SKM-1 treated with dmso at 0.1 percent for 144 hours (cell line): ENCODE data around the gene ICE2.
A peak's percentile ranks its signal among the peaks of the same experiment; 100 is the strongest.

Experiments used
- DNase-seq: peaks from one replicate; lab custom pipeline; 2025; ENCODE audit not compliant: unreplicated experiment; lab: John Stamatoyannopoulos, UW

ICE2 gene

DNA sequence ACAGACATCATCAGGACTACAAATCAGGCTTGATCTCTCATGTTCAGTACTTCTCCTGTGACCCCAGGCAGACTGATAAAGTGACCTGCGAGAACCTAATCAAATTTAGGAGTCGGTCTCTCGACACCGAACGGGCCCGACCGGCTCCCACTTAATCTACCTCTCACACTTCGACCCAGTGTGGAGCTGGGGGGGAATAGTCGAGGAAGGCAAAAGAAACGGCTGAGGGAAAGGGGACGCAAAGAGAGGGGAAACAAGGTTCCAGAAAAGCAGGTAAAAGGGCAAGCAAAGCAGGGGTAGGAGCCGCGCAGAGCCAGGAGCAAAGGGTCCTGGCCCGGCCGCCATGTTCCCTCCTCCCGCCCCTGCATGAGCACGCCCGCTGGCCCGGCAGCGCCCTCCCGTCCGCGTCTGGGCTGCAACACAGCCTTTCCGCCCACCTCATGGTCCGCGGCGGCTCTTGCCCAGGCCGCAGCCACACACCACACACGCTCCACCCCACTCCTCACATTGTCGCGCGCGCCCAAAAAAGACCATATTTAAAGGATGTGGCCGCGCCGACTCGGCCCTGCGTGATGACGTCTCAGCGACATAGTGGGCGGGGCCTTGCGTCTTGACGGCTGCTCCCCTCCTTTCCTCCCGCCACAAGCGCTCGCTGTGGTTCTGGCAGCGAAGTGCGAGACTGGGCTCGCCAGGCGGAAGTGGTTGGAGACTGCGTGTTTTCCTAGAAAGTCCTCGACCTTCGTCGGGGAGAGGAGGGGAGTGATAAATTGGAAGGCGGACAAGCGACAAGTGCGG is at the start of gene ICE2:
ICE2 (minus strand) TSS at position 577 of the 795 bp plus-strand sequence. CDS start 1,165 bp downstream, outside the sequence.
- DNase-seq = peak; percentile 95

DNA sequence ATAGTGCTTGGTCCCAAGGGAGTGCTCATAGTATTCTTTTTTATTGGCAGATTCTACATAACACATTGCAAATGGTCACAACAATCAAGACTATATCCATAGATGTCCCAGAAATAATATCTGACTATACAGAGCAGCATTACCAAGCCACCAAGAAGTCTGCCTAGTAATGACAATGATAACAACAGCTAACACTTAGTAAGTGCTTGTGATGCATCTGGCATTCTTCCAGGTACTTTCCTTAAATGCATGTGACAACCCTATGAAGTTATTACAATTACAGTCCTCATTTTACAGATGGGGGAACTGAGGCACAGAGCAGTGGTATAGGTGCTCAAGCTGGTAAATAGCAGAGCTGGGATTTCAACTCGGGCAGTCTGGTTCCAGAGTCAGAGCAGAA is 49.6 kb upstream of the ICE2 start:
- no peak for DNase-seq

DNA sequence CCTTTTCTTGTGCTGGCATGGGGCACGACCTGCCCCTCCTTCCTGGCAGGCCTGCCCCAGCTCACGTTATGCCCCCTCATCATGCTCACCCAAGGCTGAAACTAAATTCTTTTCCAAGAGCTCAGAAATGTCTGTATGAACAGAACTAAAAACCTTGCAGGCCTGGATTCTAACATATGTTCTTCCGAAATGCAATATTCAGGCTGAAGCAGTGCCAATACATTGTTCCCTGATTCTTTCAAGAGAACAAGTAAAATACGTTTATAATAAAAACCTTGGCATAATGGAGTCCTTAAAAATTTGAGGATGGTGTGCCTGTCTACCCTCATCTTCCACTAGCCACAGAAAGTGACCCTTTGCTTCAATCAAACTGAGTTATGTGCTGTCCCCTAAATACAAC is 48.5 kb upstream of the ICE2 start:
- DNase-seq = no peak

DNA sequence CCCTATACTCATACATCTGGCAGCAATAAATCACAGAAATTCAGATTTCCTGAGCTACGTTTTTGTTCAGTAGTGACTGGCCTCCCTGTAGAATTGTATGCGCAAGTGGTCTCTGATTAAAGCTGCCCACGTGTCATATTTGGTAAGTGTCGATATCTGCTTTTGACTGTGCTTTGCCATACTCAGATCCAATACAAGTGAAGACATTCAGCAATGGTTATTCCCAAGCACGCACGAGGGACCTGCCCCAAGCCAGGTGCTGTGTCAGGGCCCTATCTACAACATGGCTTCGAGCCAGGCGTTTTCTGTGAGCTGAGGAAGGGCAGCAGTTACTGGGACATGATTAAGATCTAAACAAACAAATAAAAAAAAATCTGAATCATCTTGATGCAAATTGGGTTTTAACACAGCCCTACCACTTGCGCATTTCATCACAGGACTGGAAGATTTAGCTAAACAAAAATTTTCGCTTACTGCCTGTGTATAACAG is 47.2 kb upstream of the ICE2 start:
- DNase-seq = no peak

DNA sequence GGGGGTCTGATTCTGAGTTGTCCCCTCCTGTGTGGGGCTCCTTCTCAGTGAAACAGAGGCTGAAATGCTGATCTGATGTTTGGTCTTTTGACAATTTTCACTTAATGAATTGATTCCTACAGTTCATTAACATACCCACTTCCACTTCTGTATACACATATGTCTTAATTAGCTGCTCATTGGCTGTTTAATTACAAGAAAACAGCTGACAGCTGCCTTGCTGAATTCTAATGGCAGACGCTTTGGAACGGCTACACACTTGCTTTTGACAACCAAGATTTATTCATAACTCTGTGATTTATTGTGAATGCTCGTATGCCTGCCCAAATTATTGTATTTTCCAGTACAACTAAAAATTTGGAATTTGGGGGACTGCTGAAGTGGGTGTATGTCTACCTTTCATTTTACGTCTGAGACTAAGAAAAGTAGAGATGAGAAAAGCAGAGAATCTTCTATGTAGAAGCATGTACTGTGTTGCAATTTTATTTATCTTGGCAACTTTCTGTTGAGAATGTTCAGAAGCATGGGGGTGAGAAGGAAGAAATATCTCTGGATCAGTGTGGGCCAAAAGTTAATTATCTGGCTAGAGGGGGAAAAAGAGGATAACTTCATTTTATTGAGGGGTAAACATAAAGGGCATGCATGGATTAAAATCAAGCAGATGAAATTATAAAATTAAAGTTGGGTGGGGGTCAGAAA is 46.5 kb upstream of the ICE2 start:
- DNase-seq = no peak

GRCh38 chr15:60523056-60523455 is 44.1 kb upstream of the ICE2 start:
- no peak for DNase-seq

GRCh38 chr15:60520825-60521368 is 42.0 kb upstream of the ICE2 start:
- DNase-seq = peak; percentile 41

DNA sequence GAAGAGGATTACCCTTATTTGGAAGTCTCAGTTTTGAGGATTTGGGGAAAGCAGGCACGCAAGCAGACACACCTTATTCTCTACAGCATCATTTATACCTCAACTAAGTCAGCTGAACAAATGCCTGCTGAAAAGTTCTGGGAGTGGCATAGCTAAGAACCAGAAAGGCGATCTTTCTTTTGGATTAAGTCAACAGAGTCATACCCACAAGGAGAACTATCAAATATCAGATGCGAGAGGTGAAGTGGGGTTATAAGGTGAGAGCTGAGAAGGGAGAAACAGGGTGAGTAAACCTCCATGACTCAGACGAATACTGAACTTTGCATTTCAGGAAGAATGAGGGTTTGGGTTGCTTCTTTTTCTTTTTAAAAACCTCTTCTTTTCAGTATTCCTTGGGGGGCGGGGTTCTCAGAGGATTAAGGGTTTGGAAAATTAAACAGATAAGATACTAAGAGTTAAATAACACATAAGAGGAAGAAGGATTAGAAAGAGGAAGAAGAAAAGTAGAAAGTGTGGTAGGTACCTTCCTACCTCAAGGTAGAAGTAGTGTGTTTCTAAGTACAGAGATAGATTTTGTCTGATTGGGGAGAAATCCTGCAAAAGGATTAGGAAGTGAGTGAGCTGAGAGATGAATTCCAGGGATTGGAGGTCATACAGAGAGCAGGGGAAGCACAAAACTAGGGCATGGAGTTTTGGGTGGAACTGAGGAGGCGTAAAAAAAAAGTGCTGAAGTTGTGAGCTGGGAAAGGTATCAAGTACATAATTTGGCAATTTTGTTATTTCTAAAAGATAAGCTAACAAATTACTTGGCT is 41.3 kb upstream of the ICE2 start:
- DNase-seq = no peak

- DNase-seq = no peak
Measured at GRCh38 chr15:60519218-60519617, 40.3 kb upstream of the ICE2 start.

DNA sequence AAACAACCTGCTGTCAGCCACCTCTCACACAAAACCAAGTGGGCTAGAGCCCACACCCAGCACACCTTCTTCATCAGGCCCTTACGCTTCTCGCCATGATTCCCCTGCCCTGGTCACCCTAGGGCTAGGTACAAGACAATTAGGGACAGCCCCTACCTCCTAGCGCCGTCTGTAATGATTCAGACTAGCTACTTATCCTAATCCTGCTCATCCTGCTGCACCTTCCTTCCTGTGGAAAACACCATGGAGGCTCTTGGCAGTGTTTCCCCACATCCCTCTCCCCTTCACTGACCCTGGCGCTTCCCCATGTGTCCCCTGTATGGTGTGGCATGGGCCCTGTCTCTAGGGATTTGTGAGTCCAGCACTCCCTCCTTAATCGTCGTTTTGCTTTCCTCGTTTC is 39.6 kb upstream of the ICE2 start:
- no peak for DNase-seq

DNA sequence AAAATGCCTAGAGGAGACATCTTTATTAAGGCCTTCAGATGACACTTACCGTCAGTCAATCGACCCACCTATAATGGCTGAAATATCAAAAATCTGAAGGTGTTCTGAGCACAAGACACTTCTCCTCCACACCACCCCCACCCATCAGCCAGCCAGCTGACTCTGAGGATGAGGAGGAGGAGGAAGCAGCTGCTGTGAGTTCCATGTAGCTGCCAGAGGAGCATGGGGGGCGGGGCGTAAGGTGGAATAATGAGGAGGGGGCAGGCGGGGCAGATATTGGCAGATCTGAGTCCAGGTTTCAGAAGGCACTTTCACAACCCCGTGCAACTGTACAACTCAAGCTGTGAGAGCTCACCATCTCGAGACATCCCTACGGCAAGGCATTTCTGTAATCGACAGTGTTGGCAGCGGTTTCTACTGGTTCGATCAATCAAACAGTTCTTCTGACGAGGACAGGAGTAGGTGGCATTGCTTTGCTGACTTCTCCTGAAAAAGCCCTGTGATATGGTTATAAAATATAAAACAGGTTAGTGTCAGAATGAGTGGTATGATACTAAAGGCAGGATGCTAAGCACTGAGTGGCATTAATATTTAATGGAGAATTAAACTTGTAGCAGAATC is 35.4 kb upstream of the ICE2 start:
- no peak for DNase-seq

DNA sequence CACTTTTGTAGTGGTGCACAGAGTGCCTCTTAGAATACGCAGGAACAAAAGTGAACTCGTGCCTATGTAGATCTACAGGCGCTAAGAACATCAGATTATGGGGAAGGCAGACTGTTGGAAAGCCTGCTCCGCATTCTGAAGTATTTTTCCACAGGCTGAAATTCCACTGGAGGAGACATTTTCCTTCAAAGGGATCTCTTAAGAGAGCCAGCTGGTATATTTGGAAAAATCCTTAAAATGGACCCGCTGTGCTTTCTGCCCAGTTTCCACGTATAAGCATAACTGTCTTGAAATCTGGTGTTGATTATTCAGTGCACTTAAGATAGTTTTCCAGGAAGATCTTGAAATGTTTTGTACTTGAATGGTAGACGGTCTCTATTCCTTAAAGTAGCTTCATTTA is 34.7 kb upstream of the ICE2 start:
- no peak for DNase-seq

DNA sequence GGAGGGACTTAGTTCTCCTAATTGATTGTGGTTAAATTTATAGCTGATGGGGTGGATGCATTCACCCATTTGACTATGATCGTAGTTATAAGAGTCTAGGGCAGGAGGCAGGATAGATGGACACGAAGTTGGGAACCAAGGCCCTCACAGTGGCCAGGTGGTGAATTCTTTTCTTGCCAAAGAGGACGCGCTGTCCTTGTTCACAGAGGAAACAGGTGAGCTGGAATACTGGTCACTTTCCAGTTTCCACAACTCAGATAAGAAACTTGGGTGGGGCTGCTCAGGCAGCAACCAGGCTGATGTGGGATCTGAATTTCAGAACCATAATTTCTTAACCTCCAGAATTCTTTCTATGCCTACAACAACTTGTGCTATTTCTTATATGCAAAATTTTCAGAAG is 34.0 kb upstream of the ICE2 start:
- DNase-seq = no peak

DNA sequence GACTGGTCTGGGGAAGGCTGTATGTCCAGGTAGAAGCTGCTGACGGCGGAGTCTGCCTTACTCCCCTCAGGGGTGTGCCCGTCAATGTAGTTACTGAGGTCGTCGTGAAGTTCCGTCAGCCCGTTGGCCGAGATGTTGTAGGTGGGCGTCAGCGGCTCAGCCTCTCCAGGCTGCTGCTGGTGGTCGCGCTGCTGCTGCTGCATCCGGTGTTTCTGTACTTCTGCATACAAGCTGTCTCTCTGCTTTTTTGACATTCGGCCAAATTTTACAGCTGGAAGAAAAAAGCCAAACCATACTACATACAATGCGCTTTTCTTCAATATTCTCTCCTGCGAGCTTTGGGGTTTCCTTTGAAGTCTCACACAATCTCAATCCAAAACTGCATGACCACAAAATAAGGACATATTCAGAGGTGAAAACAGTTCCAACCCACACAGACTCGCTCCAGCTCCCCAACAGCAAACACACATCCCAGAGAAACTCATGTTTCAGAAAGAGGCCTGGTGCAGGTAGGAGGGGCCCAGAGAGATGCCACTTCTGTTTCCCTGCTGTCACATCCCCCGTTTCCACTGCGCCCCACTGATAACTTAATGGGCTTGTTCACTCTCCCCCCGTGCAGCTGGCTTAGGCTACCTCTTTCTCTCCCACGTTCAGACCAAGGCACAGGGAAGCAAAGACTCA is 32.5 kb upstream of the ICE2 start:
- no peak for DNase-seq

DNA sequence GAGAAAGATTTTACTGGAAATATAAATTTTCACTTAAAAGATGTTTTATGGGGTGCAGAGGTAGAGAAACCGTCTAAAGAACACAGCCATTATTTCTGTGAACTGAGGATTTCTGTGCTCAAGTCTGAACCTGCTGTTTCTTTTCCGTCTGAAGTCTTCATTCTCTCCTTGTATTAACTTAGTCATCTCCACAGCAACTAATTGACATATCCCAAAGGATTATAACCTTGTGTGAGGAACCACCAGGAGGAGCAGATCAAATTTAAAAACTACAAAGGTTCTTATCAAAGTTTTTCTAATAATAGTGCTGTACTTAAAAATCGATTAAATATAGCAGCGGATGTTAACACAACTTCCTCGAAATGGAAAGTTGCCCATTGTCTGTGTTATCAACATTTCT is 31.1 kb upstream of the ICE2 start:
- no peak for DNase-seq

DNA sequence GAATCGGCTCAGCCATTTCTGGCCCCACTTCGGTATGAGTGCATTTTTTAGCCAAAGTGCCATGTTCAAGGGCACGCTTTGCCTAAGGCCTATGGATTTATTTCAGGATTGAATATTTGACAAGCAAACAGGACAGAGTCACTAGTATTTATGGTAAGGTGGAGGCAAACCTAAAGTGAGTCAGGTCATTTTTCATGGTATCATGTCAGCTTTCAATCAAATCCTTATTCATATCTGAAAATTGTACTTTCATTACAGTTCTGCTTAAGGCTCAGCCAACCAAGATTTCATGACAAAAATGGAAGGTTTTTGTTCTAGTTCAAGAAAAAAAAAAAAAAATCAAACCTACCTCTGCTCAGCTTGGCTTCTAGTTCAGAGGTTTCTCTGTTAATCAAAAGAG is 30.5 kb upstream of the ICE2 start:
- no peak for DNase-seq

GRCh38 chr15:60508442-60508841 is 29.5 kb upstream of the ICE2 start:
- no peak for DNase-seq

DNA sequence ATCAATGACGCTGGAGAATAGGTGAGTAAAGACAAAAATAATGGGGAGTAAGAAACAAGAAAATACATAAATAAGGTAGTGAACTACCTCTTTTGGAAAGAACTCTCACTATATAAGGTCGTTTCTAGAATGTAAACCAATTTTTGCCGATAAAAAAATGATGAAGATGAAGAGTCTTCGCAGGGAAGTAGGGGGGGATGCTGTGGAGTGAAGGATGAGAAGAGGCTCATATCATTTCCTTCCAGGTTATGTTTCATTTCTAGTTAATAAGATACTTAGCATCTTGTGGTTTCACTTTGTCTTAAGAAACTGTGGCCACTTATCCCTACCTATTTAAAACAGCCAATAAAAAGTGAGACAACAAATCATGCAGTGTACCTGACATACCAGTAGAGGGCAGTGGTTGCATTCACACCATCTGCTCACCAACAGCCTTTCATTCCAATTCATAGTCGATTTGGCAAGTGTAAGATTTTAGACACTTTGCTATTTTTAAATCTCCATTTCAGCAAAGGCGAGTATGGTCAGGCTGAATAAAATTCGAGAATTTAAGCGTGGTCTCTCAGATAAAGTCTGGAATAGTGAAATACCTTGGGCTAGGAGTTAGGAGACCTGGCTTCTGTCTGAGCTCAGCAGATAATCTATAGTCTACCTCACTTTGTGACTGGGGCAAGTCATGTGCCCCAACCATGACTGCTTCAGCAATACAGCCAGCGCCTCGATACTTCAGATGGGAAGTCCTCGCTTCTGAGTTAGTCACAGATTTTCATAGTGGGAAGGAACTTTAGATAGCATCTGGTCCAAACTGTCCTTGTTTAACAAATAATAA is 28.9 kb upstream of the ICE2 start:
- peak; percentile 51 for DNase-seq

GRCh38 chr15:60496853-60497252 is 17.9 kb upstream of the ICE2 start:
- DNase-seq = no peak
